H1 (cell line): ENCODE data around the gene SLC19A1. TPM values are rescaled to one million over a fixed set of nuclear protein-coding genes. Genes with fewer than 3 reads are reported as not detected.

Experiments
- ASH2L ChIP-seq: fragments of 200-600, 300-600 bp; sonication (generic); IDR thresholded peaks from one replicate; pipeline ENCODE4 v1.7.1; 2017; ENCODE audit warnings: low read length
- BCL11A ChIP-seq, 2 experiments: IDR thresholded peaks; one replicate each; pipeline ENCODE4 v1.6.1; 2011; ENCODE audit warnings: low read depth in 2 of 2, low read length in 2 of 2, mild to moderate bottlenecking in 2 of 2
- CEBPB ChIP-seq: IDR thresholded peaks from 2 replicates; pipeline ENCODE4 v1.6.1; 2012; ENCODE audit warnings: low read depth, low read length
- CHD2 ChIP-seq: IDR thresholded peaks from 2 replicates; pipeline ENCODE4 v1.6.1; 2012; ENCODE audit warnings: low read length, improper control_type of control experiment
- CREB1 ChIP-seq: IDR thresholded peaks from 2 replicates; pipeline ENCODE4 v1.6.1; 2012; ENCODE audit warnings: inconsistent platforms
- EGR1 ChIP-seq: IDR thresholded peaks from 2 replicates; pipeline ENCODE4 v1.6.1; 2011; ENCODE audit warnings: low read depth, low read length, borderline replicate concordance
- FOSL1 ChIP-seq: IDR thresholded peaks from 2 replicates; pipeline ENCODE4 v1.6.1; 2011; ENCODE audit warnings: mild to moderate bottlenecking, low read depth, low read length, moderate library complexity; ENCODE audit not compliant: insufficient read depth
- HDAC6 ChIP-seq: IDR thresholded peaks from one replicate; pipeline ENCODE4 v1.7.1; 2012; ENCODE audit warnings: low read depth, mild to moderate bottlenecking, inconsistent platforms, low read length, moderate library complexity
- SIRT6 ChIP-seq: IDR thresholded peaks from one replicate; pipeline ENCODE4 v1.7.1; 2012; ENCODE audit warnings: low read length, inconsistent platforms
- TAF1 ChIP-seq: IDR thresholded peaks from 2 replicates; pipeline ENCODE4 v1.6.1; 2011; ENCODE audit warnings: mild to moderate bottlenecking, low read depth, low read length
- TBP ChIP-seq: IDR thresholded peaks from 2 replicates; pipeline ENCODE4 v1.6.1; 2011; ENCODE audit warnings: low read depth, low read length, improper control_type of control experiment
- polyA plus RNA-seq, 7 experiments: library from polyadenylated mRNA; depleted of rRNA in 3 of 7; stranded (reverse) in 5 of 7; unstranded in 2 of 7; fragments of >200 nt in 5 of 7; fragments of 200-250 nt in 2 of 7; gene quantifications; 1 replicate in 5 of 7; 2 replicates in 1 of 7; 4 replicates in 1 of 7; pipeline versions ENCODE4 v1.2.1 to v1.2.3, GENCODE V29; 2011 to 2013; ENCODE audit warnings: missing spikeins in 2 of 7, mixed read lengths in 2 of 7
- total RNA-seq: library from RNA; stranded (reverse); fragmentation: NEBNext Ultra II Directional; extraction: Animal tissue kit (Norgen Biotek cat#: 25700); gene quantifications from 2 replicates; pipeline ENCODE4 v1.2.1, GENCODE V29; 2021
- TF ChIP-seq, protein P1 (sequence below): fragments of 300-600 bp; sonication (generic); IDR thresholded peaks from 2 replicates; pipeline ENCODE4 v1.7.1; 2012; ENCODE audit warnings: low read length, moderate library complexity, mild to moderate bottlenecking, inconsistent platforms; ENCODE audit not compliant: insufficient replicate concordance
- TF ChIP-seq, protein P2 (sequence below): IDR thresholded peaks from 2 replicates; pipeline ENCODE4 v1.6.1; 2011; ENCODE audit warnings: low read depth, mild to moderate bottlenecking, low read length; ENCODE audit not compliant: insufficient read depth

The SLC19A1 gene
- total and polyA plus RNA-seq, 2 of the 8 experiments (the other 6 are each of a cell fraction or from before 2014, with no cell fraction given), result 31.6 to 43.8 TPM

DNA sequence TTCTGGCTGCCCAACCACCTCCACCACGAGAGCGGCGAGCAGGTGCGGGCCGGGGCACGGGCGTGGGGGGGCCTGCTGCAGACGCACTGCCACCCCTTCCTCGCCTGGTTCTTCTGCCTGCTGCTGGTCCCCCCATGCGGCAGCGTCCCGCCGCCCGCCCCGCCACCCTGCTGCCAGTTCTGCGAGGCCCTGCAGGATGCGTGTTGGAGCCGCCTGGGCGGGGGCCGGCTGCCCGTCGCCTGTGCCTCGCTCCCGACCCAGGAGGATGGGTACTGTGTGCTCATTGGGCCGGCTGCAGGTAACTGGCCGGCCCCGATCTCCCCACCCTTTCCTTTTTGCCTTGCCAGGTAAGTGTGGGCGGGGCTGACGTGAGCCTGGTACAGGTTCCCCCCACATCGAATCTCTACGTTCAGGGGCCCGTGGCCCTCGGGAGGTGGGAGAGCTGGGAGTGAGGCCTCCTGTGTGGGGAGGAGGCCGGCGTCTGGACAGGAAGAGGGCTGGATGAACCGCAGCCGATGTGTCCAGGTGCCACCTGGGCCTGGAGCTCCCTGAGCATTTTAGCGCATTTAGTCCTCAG lies 85.6 kb downstream of the SLC19A1 start (continued):
- TF ChIP-seq, protein P1, sequence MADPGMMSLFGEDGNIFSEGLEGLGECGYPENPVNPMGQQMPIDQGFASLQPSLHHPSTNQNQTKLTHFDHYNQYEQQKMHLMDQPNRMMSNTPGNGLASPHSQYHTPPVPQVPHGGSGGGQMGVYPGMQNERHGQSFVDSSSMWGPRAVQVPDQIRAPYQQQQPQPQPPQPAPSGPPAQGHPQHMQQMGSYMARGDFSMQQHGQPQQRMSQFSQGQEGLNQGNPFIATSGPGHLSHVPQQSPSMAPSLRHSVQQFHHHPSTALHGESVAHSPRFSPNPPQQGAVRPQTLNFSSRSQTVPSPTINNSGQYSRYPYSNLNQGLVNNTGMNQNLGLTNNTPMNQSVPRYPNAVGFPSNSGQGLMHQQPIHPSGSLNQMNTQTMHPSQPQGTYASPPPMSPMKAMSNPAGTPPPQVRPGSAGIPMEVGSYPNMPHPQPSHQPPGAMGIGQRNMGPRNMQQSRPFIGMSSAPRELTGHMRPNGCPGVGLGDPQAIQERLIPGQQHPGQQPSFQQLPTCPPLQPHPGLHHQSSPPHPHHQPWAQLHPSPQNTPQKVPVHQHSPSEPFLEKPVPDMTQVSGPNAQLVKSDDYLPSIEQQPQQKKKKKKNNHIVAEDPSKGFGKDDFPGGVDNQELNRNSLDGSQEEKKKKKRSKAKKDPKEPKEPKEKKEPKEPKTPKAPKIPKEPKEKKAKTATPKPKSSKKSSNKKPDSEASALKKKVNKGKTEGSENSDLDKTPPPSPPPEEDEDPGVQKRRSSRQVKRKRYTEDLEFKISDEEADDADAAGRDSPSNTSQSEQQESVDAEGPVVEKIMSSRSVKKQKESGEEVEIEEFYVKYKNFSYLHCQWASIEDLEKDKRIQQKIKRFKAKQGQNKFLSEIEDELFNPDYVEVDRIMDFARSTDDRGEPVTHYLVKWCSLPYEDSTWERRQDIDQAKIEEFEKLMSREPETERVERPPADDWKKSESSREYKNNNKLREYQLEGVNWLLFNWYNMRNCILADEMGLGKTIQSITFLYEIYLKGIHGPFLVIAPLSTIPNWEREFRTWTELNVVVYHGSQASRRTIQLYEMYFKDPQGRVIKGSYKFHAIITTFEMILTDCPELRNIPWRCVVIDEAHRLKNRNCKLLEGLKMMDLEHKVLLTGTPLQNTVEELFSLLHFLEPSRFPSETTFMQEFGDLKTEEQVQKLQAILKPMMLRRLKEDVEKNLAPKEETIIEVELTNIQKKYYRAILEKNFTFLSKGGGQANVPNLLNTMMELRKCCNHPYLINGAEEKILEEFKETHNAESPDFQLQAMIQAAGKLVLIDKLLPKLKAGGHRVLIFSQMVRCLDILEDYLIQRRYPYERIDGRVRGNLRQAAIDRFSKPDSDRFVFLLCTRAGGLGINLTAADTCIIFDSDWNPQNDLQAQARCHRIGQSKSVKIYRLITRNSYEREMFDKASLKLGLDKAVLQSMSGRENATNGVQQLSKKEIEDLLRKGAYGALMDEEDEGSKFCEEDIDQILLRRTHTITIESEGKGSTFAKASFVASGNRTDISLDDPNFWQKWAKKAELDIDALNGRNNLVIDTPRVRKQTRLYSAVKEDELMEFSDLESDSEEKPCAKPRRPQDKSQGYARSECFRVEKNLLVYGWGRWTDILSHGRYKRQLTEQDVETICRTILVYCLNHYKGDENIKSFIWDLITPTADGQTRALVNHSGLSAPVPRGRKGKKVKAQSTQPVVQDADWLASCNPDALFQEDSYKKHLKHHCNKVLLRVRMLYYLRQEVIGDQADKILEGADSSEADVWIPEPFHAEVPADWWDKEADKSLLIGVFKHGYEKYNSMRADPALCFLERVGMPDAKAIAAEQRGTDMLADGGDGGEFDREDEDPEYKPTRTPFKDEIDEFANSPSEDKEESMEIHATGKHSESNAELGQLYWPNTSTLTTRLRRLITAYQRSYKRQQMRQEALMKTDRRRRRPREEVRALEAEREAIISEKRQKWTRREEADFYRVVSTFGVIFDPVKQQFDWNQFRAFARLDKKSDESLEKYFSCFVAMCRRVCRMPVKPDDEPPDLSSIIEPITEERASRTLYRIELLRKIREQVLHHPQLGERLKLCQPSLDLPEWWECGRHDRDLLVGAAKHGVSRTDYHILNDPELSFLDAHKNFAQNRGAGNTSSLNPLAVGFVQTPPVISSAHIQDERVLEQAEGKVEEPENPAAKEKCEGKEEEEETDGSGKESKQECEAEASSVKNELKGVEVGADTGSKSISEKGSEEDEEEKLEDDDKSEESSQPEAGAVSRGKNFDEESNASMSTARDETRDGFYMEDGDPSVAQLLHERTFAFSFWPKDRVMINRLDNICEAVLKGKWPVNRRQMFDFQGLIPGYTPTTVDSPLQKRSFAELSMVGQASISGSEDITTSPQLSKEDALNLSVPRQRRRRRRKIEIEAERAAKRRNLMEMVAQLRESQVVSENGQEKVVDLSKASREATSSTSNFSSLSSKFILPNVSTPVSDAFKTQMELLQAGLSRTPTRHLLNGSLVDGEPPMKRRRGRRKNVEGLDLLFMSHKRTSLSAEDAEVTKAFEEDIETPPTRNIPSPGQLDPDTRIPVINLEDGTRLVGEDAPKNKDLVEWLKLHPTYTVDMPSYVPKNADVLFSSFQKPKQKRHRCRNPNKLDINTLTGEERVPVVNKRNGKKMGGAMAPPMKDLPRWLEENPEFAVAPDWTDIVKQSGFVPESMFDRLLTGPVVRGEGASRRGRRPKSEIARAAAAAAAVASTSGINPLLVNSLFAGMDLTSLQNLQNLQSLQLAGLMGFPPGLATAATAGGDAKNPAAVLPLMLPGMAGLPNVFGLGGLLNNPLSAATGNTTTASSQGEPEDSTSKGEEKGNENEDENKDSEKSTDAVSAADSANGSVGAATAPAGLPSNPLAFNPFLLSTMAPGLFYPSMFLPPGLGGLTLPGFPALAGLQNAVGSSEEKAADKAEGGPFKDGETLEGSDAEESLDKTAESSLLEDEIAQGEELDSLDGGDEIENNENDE, result no peak
- no peak for TF ChIP-seq CHD2
- TF ChIP-seq SIRT6, result no peak
- no peak for TF ChIP-seq CEBPB
- TF ChIP-seq EGR1, result no peak
- no peak for TF ChIP-seq CREB1
- TF ChIP-seq BCL11A (IDR thresholded peaks at IDR 0.05; ENCODE audit: low read depth in 2 of 2, low read length in 2 of 2), result no peak
- no peak for TF ChIP-seq ASH2L
- TF ChIP-seq TBP, result no peak
- TF ChIP-seq HDAC6, result no peak
- TF ChIP-seq, protein P2, sequence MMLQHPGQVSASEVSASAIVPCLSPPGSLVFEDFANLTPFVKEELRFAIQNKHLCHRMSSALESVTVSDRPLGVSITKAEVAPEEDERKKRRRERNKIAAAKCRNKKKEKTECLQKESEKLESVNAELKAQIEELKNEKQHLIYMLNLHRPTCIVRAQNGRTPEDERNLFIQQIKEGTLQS, result no peak
- TF ChIP-seq TAF1, result no peak
- no peak for TF ChIP-seq FOSL1
